Lung microvascular endothelial cell (primary cell): ENCODE results near the gene P3H2. TPM values are rescaled to one million over a fixed set of nuclear protein-coding genes. Genes with fewer than 3 reads are reported as not detected.

ENCODE experiments used
- DNase-seq, 2 donors: peaks; one replicate each; pipeline versions ENCODE4 v3.0.0 to v3.0.0-alpha.2; 2010; ENCODE audit warnings: low read depth in 2 of 2
- total RNA-seq: library from RNA; depleted of rRNA; stranded (reverse); fragments of >200 nt; gene quantifications from 2 replicates; pipeline ENCODE4 v1.2.1, GENCODE V29; 2014

P3H2 gene
- total RNA-seq, 1 donor from 2014 or later, result 3.2 TPM

DNA sequence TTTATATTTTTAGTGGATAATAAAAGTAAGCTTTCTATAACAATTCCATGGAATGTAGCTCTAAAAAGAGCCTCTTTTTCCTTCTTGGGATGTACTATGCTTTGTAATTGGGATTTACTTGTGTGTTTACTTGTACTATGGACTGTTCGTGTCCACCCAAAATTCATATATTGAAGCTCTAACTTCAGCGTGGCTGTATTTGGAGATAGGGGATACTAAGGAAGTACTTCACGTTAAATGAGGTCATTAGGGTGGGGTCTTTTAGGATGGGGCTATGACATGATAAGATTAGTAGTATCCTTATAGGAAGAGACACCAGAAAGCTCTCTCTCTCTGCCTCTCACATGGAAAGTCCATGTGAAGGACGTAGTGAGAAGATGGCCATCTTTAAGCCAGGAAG is 64.9 kb downstream of the P3H2 start:
- no peak for DNase-seq

DNA sequence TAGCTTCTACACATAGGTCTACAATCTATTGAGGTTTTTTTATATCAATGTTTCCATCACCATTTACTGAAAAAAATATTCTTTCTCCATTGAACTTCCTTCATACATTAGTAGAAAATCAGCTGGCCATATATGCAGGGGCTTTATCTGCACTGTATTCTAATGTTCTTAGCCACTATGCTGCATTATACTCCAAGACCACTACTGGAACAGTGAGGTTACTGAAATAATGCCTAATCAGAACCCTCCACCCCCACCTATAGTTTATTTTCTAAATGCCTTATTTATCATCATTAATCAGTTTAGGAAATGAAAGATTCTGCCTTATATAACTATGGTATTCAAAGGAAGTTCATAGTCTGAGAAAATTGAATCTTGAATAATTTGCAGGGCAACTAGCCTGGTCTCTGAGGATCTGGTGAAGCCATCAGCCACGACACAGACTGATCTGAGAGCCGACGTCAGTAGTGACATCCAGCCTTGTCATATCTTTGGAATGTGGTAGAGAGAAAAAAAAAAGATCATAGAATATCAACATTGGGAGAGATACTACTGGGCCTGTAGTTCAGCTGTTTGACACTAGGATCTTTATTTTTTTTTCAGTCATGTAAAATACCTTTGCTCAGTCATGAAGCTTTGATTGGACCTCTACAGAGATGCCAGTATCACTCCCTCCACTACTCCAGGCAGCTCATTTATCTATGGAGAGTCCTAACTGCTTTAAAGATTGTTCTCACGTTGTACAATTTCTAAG is 66.6 kb downstream of the P3H2 start:
- DNase-seq, result peak in 1 of 2 donors; percentile 75

DNA sequence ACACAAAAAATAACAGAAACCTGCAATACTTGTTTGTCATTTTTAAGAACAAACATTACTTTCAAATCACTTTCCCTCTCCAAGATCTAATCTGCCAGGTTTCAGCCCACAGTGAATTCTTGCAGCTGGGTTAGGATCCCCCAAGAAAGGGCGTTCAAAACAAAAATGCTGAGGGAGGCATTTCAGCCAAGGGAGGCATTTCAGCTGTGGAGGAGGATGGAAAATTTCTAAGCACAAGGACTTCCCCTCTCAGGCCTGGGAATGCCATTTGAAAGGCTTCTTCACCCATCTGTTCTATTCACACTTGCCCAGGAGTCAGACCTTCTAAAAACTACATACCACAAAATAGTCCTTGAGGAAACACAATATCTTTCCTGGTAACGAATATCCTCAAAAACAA is 69.1 kb downstream of the P3H2 start:
- no peak for DNase-seq

DNA sequence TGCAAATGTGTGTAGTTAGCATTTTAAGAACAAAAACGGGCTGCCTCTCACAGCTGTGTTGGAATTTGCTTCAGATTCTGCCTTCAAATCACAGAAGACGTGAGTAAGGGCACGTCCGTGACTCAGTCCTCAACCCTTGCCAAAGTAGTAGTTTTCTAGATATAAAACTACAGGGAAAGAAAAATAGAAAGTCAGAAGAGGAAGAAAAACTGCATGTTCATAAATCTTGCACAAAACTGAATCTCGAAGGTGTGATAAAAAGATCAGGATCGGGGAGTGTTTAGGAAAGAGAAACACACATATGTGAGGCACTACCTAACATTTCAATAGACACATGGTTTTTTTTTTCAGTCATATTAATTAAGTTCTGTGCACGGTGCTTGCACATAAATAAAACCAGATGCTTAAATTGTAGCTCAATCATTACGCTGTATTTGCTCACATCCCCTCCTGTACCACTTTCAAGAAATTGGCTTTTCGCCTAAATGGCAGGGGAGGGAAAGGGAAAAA is 71.7 kb downstream of the P3H2 start:
- peak in 1 of 2 donors; percentile 57 for DNase-seq

DNA sequence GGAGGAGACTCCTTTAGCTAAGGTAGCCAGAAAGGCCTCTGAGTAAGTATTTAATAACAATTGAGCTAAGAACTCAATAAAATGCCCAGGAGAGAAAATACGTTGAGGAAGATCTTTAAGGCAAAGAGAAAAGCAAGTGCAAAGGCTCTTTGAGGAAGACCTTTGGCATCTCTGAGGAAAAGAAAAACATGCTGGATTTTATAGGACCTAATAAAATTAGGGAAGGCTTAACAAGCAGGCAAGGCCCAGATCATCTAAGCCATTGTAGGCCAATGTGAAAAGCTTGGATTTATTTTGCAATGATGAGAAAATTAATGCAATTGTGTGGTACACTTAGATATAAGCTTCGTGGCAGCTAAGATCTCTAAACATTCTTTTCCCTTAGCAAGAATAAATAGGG is 75.7 kb downstream of the P3H2 start:
- no peak for DNase-seq

DNA sequence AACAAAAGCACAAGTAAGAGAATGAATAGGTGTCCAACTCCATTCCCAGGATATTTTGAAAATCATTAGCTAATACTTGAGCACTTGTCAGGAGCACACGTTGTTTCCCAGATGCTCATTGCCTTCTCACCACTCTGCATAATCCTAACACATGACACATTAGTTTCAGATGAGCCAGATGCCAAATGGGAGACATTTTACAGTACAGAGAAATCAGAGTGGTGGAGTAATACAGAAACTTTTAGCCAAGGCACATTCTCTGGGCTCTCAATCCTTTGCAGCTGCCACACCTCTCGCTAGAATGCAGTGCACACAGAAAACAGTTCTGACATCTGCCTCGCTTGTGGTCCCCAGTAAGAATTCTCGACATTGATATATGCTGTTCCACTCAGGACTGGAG is 76.6 kb downstream of the P3H2 start:
- DNase-seq, result peak in 1 of 2 donors; percentile 14

DNA sequence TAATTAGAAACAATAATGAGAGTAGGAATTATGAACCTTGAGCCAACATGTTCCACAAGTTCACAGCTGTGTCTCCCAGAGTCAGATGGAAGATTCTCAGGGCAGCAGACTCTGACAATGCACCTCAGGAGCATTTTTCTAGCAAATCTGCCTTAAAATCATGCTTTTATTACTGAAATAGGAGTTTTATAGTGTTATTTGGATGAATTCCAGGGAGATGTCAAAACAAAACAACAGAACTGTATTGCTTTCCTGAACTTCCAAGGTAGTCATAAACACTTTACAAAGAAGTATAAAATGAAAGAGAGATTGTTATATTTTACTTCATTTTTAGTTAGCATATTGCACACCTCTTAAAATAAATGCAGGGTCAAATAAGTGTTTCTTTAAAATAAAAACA is 77.0 kb downstream of the P3H2 start:
- no peak for DNase-seq

DNA sequence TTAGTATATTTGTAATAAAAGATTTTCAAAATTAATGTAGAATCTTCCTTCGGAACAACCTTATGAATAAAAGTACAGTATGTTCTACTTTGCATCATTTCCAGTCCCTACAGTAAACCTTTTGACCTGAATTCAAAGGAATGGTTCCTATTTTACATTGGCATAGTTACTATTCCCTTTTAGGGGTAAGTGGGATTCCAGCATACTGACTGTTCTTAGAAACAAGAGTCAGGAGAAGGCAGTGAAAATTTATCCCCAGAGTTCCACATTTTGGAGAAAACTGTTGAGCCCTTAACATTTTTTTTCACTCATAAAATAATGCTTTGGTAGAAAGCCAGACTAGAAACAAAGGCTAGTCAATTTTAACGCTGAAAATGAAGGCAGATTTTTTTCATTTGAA is 78.1 kb downstream of the P3H2 start:
- no peak for DNase-seq

DNA sequence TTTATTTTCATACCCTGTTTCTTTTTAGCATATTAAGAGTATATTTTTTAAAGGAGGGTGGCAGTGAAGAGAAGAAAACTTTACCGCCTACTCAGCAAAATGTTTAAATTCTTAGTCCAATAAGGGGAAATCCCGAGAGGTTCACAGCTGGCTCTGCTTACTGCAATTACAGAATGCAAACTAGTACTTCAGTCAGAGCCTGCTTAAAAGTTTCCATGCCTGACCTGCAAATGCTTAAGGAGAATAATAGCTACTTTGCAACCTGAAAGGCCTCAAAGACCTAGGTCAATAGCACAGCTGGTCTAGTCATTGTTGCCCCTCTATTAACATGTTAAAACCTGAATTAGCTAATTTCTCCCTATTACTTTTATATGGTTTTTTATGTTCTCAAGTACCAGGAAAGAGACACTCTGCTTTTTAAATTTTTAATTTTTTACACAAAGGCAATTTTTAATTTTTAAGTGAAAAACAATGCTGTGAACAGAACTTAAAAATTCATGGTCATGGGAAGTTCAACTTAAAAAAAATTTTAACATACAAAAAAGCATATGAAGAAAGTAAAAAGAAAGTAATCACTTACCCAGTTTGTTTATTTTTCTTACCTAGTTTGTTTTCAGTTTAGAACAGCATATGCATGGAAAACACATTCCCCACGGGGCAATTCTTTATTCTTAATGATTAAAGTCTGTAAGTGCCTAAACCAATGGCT is 79.2 kb downstream of the P3H2 start:
- DNase-seq, result no peak

DNA sequence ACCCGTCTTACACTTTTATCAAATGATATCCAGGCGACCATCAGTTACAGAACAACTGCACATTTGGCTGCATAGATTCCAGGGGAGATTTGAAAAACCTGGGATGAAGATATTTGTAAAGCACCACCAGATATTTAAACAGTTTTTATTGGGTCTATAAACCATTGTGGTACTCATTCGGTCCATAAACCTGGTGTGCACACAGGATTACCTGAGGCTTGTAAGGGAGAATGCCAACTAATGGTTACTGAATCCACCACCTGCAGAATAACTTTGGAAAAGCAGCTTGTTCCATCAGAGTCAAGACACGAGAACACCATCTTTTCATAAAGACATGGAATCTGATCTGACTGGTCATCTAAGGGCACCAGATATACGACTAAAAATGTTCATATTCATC is 80.6 kb downstream of the P3H2 start:
- no peak for DNase-seq

DNA sequence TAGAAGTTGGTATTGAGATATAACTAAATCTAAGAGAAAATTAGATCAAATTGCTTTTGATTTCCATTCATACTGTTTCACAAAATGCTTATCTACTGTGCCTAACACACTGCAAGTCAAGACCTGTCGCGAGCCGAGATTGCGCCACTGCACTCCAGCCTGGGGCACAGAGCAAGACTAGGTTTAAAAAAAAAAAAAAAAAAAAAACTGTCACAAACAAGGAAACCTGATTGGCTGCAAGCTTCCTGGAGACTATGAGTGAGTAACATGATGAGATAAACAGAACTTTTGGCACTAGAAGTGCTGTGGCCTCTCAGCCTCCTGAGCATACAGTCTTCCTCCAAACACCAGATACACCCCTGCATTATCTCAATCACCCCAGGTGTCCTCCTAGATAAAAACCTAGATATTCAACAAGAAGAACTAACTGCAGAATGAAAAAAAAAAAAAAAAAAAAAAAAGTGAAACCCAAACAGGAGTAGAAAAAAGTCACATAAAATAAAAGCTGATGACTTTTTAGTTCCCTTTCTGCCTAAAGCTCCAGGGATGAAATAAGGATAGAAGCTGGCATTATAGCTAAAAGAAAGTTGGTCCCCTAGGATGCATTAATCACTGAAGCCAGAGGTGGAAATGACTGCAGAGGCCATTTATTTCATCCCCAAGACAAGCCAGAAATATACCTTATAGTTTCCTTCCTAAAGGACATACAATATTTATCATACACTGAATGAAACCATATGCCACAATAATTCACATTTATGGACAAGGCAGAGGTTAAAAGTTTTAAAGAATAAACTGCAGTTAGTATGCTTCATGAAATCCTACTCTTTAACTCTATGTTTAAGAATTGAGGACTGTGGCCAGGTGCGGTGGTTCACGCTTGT is 82.4 kb downstream of the P3H2 start:
- peak; percentile 64 to 86 for DNase-seq

DNA sequence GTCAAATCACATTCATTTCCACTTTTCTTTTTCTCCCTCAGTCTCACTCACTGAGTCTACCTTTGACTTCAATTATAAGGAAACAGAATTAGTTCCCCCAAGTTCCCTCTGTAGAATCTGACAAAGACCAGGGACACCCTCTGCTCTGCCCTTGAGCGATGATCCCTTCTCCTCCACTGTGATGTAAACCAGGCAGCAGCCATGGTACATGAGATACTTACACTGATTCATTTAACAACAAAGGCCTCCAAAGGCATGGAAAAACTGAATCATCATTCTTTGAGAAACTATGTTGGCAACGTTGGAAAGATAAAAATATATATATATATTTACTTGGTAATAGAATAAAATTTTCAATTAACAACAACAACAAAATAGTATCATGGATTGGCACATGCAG is 84.1 kb downstream of the P3H2 start:
- no peak for DNase-seq

DNA sequence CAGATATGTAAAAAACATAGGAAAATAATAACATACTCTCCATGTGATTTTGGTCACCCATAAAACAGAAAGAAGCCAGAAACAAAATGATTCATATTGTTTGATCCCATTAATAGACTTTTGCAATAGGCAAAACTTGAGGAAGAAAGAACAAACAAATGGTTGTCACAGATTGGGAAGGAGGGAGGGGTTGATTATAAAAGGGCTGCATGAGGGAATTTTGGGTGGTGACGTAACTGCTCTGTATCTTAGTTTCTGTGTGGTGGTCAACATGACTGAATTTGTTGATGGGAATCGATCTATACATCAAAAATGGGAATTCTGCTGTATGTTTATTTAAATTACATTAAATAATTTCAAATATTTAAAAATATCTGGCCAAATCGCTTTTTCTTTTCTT is 86.3 kb downstream of the P3H2 start:
- DNase-seq, result no peak

DNA sequence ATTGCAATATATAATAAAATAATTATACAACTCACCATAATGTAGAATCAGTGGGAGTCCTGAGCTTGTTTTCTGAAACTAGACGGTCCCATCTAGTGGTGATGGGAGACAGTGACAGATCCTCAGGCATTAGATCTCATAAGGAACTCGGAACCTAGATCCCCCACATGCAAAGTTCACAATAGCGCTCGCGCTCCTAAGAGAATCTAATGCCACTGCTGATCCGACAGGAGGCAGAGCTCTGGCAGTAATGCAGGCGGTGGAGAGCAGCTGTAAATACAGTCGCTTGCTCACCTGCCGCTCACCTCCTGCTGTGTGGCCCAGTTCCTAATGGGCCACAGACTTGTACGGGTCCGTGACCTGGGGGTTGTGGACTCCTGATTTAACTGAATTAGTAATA is 87.8 kb downstream of the P3H2 start:
- no peak for DNase-seq

DNA sequence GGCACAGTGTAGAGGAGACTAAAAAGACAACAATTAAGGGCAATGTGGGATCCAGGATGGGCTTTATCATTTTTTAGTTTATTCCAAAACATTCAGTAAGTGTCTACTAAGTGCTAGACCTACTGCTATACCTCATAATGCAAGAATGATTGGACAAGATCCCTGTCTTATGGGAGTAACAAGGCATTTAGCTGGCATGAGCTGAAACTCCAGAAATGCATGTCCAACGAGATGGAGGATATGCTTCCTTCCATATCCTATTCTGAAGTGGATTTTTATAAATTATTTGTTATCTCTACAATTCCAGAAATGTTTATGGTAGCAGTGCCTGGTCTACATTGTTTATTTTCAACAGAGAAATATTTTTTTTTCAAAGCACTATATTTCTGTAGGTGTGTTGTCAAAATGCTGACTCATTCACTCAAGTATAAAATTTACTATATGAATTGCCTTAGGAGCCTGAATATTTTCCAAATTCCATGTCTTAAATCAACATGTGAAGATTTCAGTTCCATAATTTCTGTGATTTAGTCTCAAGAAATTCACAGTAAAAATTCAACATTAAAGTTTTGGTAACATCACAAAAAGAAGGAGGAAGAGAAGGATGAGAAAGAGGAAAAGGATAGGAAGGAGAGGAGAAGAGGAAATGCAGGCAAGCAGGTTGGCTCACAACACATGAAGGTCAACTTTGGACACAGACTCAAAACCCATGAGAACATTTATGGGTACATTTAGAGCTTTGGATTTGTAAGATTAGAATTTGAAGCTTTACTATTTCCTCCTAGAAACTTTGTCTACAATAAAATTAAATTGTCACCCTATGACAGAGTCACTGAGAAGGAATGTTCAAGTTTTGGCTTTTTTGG is 88.6 kb downstream of the P3H2 start:
- no peak for DNase-seq

DNA sequence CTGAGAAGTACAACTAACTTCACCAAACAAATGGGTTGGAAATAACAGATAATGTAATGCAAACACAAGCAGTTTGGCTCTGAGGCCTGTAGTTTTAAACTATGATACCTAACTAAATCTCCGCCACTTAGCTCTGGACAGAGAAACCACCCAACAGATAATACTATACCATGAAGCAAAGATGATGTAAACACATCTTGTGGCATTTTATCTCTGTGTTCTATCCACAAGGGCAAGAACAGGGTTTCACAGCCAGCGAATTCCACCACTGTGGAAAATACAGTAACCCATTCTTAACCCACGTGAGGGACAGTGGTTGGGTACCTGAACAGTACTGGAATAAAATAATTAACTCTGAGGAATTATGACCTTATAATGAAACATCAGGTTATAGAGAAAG is 93.6 kb downstream of the P3H2 start:
- no peak for DNase-seq

DNA sequence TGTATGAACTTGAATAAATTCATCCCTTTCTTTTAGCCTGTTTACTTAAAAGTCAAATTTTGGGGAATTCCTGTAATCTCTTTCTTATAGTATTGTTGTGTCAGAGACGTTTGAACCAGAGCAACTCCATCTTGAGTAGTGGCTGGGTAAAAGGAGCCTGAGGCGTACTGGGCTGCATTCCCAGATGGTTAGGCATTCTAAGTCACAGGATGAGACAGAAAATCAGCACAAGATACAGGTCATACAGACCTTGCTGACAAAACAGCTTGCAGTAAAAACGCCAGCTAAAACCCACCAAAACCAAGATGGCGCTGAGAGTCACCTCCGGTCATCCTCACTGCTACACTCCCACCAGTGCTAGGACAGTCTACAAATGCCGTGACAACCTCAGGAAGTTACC is 94.5 kb downstream of the P3H2 start:
- no peak for DNase-seq

DNA sequence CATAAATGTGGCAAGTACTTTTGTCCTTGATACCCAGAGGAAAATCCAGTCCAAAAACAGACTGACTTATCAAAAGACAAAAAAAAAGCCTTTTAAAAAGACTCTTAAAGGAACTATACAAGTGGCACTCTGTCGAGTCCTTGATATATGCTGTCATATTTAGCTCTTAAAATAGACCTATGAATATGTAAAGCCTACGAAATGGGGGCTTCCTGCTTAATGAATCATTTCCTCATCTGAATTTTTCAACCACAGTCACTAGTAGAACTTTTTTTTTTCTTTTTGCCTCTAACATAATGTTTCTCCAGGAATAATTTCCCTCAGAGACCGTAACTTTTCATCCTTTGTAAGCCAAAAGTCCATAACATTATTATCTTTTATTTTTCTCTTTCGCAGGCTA is 95.8 kb downstream of the P3H2 start:
- peak; percentile 75 to 88 for DNase-seq

DNA sequence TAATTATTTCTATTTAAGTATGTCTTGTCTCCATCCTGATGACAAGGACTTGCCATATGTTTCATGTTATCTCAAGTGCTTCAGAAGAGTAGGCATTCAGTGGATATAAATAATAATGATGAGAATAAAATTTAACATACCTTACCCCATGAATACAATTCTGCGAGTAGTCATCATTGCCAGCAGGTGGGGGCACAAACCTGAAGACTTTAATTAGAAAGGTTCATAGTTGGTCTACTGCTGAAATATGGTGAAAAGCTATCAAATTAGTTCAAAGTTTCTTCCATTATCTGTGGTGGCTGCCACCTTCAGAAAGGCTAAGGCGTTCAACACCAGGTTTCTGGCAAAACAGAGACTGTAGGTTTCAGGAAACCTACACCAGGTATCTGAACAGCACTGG is 100.9 kb downstream of the P3H2 start:
- peak; percentile 29 to 58 for DNase-seq

DNA sequence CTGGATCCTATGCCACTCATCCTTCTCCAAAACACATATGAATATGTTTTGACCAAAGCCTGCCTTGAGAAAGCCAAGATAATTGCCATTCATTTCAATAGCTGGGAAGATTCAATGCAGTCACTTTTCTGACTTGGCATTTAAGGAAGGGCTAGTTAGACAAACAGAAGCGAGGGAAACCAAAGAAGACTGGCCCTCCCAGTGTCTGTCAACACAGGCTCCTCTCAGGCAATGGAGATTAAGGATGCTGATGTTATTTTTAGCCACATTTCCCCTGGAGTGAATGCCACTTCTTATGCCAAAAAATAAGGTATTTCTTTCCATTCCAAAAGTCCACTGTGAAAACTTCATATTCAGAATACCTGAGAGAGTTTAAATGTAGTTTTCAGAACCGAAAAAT is 101.7 kb downstream of the P3H2 start:
- DNase-seq, result no peak

DNA sequence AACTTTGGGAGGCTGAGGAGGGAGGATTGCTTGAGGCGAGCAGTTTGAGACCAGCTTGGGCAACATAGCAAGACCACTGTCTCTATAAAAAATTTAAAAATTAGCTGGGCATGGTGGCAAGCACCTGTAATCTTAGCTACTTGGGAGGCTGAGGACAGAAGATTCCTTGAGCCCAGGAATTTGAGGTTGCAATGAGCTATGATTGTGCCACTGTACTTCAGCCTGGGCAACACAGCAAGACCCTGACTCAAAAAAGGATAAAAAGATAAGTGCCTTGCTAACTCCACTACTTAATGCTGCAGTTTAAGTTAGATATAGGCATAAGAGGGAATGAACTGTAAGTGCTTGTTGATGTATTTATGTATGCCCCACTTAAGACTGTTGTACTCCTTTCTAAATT is 102.2 kb downstream of the P3H2 start:
- no peak for DNase-seq
